Measurements from ENCODE around the gene AMFR. TPM values are rescaled to one million over a fixed set of nuclear protein-coding genes. Genes with fewer than 3 reads are reported as not detected.
A peak's percentile ranks its signal among the peaks of the same experiment; 100 is the strongest.

The AMFR gene
- total and polyA plus RNA-seq, 4 donors = 39.5 to 86.1 (median 61.2) TPM

- Histone ChIP-seq H3K9me3 (ENCODE audit: control insufficient read depth in 4 of 4, insufficient read depth in 3 of 4, low read length in 3 of 4) (no peaks in the 10 kb centered on the region), H3K4me1 (ENCODE audit: control insufficient read depth in 5 of 5, insufficient read depth in 5 of 5, low read length in 5 of 5) (peaks cover 0 to 14% (median 0%) of the 10 kb centered on the region in 5 donors), H3K27ac (ENCODE audit: low read depth in 1 of 2, low read length in 1 of 2) (no peak overlapping the region), H3K36me3 (ENCODE audit: control insufficient read depth in 4 of 4, insufficient read depth in 4 of 4, low read length in 4 of 4) (peaks cover 16 to 41% (median 22%) of the 10 kb centered on the region in 4 donors), H3K27me3 (ENCODE audit: control insufficient read depth in 3 of 3, insufficient read depth in 3 of 3, low read length in 2 of 3) (no peaks in the 10 kb centered on the region), H3K9ac (ENCODE audit: insufficient read depth in 1 of 2, low read length in 2 of 2) (no peak overlapping the region), H3K4me3 (no peak overlapping the region)
- no peak for TF ChIP-seq CTCF (IDR thresholded peaks at IDR 0.05; ENCODE audit: control extremely low read depth, extremely low read depth)
- ATAC-seq (ENCODE audit: insufficient read depth, low FRiP score) = no peak
- 95 to 97% methylated on average over 17 of the region's 17 CpGs for WGBS, 2 donors
- DNase-seq = no peak
These were observed 62.6 kb downstream of the AMFR start for GRCh38 chr16:56362706-56363105.

GRCh38 chr16:56362057-56362655 lies 63.2 kb downstream of the AMFR start:
- H3K9ac ChIP-seq (ENCODE audit: insufficient read depth in 1 of 2, low read length in 2 of 2) = no peak overlapping the region
- peaks cover 0 to 20% (median 0%) of the 10 kb centered on the region in 5 donors for H3K4me1 ChIP-seq (ENCODE audit: control insufficient read depth in 5 of 5, insufficient read depth in 5 of 5, low read length in 5 of 5)
- DNase-seq (no peak), ATAC-seq (ENCODE audit: insufficient read depth, low FRiP score) (no peak)
- no peaks in the 10 kb centered on the region for H3K9me3 ChIP-seq (ENCODE audit: control insufficient read depth in 4 of 4, insufficient read depth in 3 of 4, low read length in 3 of 4)
- no peak for TF ChIP-seq CTCF (IDR thresholded peaks at IDR 0.05; ENCODE audit: control extremely low read depth, extremely low read depth)
- H3K4me3 ChIP-seq = no peak overlapping the region
- H3K27me3 ChIP-seq (ENCODE audit: control insufficient read depth in 3 of 3, insufficient read depth in 3 of 3, low read length in 2 of 3) = peaks cover 0 to 3% (median 0%) of the 10 kb centered on the region in 3 donors
- peaks cover 15 to 36% (median 20%) of the 10 kb centered on the region in 4 donors for H3K36me3 ChIP-seq (ENCODE audit: control insufficient read depth in 4 of 4, insufficient read depth in 4 of 4, low read length in 4 of 4)
- WGBS, 2 donors = 86 to 87% methylated on average over 15 of the region's 15 CpGs
- H3K27ac ChIP-seq (ENCODE audit: low read depth in 1 of 2, low read length in 1 of 2) = no peak overlapping the region

GRCh38 chr16:56360117-56361008 lies 65.0 kb downstream of the AMFR start:
- Histone ChIP-seq H3K4me1 (ENCODE audit: control insufficient read depth in 5 of 5, insufficient read depth in 5 of 5, low read length in 5 of 5) (peaks cover 0 to 34% (median 0%) of the 10 kb centered on the region in 5 donors), H3K27me3 (ENCODE audit: control insufficient read depth in 3 of 3, insufficient read depth in 3 of 3, low read length in 2 of 3) (peaks cover 0 to 3% (median 0%) of the 10 kb centered on the region in 3 donors), H3K27ac (ENCODE audit: low read depth in 1 of 2, low read length in 1 of 2) (no peak overlapping the region), H3K9me3 (ENCODE audit: control insufficient read depth in 4 of 4, insufficient read depth in 3 of 4, low read length in 3 of 4) (no peaks in the 10 kb centered on the region), H3K36me3 (ENCODE audit: control insufficient read depth in 4 of 4, insufficient read depth in 4 of 4, low read length in 4 of 4) (peaks cover 13 to 28% (median 17%) of the 10 kb centered on the region in 4 donors), H3K9ac (ENCODE audit: insufficient read depth in 1 of 2, low read length in 2 of 2) (no peak overlapping the region), H3K4me3 (no peak overlapping the region)
- TF ChIP-seq CTCF (IDR thresholded peaks at IDR 0.05; ENCODE audit: control extremely low read depth, extremely low read depth) = no peak
- DNase-seq (peak in 1 of 3 donors; percentile 11), ATAC-seq (ENCODE audit: insufficient read depth, low FRiP score) (no peak)
- WGBS, 2 donors = 89 to 95% methylated on average over 15 of the region's 15 CpGs

Data from lung (tissue), 12 donors.